HG03135 (cell line): ENCODE data around the gene KCNQ1.

Experiments
- ATAC-seq: cut with Tn5 transposase; IDR thresholded peaks from one replicate; pipeline ENCODE4 v1.9.1; 2021; ENCODE audit warnings: mild to moderate bottlenecking, moderate library complexity; ENCODE audit not compliant: unreplicated experiment

KCNQ1 gene

DNA sequence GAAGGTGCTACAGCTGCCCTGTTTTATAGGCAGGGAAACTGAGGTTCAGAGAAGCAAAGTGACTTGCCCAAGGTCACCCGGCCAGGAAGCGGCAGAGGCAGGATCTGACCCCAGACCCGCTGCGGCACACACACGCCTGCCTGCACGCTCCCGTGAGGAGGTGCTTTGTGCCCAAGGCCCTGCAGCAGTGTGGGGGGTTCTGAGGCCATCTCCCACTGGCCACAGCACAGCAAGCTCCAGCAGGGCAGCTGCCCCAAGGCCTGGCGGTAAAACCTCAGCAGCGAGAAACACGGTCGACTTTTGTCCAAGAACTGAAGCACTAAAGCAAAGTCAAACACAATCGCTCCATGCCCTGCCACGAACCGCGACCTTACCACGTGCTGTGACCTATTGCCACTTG is 398.1 kb downstream of the KCNQ1 start:
- no peak for ATAC-seq

DNA sequence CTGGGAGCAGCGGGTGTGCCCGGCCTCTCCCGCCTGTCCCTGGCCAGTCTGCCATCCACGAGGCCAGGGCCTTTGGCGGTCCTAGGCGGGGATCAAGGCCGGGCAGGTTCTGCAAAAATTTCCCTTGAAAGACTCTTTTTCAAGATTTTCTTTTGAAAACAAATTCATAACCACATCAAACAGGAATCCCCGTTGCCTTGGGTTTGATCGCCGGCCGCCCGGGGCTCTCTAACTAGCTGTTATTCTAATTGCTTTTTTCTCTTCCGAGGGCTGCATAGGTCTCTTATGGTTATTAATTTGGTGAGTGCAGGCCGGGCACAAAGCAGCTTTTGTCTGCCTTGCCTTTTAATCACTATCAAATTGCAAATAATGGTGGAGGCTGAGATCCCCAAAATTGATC is 398.7 kb downstream of the KCNQ1 start:
- ATAC-seq = no peak

DNA sequence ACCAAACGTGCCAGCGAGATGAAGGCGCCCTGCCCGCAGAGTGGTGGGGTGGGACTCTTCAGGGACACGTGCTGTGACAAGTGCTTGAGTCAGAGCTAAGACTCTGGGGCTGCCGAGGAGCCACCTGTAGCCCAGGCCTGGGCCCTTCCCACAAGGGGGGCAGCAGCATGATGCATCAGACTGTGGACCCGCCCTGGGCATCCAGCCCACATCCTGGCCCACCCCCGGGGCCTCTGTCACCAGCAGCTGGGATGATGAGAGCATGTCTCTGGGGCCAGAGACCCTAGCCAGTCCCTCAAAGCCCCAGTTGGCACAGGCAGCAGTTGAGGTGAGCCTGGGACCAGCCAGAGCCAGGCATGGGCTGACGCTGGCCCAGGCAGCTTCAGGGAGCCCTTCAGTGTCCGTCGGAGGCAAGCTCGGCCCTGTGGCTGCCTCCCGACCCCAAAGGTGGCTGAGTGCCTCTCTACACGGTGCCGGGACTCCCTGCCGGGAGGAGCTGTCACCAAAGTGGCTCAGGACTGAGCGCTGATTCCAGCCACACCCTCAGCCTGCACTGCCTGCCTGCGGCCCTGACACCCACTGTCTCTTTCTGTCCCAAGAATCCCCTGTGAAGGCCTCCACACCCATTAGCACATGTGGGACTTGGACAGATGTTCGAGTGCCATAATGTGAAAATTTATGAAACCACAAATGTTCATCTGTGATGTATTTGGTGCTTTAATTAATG is 399.5 kb downstream of the KCNQ1 start:
- no peak for ATAC-seq

DNA sequence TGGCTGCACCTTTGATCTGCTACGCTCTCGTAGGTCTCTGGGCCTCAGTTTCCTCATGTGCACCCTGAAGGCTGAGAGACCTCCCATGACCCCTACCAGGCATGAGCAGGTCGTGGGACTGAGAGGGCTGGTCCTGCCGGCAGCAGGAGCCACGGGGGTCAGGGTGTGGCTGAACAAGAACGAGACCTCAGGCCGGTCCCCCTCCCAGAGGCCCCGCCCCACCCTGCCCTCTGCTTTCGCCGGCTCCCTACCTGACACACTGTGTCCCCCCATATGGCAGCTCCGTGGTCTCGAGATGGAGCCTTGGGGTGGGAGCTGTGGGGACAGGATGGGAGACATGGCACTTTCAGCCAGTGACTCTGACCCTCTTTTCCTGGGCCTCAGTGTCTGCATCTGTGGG is 400.2 kb downstream of the KCNQ1 start:
- no peak for ATAC-seq

DNA sequence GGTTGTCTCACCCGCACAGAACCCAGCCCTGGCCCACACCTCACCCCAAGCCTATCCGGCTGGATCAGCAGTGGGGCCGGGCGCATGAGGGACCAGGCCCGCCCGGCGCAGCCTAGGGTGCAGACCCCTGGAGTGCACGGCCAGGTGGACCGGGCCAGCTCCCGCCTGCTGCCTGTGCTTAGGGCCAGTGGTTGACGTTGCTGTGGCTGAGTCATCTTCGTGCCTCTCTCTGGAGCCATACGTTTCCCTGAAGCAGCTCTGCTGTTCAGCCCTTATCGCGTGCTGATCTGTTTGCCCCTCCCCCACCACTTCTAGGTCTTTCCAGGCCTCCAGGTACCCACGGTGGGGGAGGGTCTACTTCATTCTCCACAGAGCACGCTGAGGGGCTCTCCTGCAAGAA is 401.2 kb downstream of the KCNQ1 start:
- ATAC-seq = no peak

DNA sequence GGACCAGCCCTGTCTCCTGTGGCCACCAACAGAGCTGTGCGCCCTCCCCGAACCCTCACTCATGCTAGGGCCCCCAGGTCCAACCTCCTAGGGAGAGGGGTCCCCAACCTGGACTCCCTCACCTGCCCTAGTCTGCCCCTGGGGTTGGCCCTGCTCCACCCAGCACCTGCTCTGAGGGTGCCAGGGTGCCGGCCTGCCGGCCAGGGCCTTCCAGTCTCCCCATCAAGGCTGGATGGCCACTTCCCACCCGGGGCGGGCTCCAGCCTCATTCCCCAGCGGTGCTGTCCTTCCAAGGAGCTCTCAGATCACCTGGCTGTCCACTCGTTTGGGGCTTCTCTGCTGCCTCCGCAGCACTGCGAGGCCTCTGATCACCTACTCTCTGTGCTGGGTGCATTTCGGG is 401.7 kb downstream of the KCNQ1 start:
- ATAC-seq = no peak

DNA sequence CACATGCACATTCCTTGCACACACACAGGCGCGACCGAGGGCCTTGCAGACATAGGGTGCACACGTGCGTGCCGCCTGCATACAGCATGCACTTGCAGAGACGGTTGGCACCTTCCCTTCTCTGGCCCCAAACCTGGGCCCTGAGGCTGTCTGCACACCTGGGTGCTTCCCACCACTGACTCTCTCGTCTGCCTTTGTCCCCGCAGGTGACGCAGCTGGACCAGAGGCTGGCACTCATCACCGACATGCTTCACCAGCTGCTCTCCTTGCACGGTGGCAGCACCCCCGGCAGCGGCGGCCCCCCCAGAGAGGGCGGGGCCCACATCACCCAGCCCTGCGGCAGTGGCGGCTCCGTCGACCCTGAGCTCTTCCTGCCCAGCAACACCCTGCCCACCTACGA is 402.8 kb downstream of the KCNQ1 start:
- ATAC-seq = no peak

DNA sequence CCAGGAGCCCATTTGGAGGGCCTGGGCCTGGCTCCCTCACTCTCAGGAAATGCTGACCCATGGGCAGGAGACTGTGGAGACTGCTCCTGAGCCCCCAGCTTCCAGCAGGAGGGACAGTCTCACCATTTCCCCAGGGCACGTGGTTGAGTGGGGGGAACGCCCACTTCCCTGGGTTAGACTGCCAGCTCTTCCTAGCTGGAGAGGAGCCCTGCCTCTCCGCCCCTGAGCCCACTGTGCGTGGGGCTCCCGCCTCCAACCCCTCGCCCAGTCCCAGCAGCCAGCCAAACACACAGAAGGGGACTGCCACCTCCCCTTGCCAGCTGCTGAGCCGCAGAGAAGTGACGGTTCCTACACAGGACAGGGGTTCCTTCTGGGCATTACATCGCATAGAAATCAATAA is 403.7 kb downstream of the KCNQ1 start:
- ATAC-seq = no peak

DNA sequence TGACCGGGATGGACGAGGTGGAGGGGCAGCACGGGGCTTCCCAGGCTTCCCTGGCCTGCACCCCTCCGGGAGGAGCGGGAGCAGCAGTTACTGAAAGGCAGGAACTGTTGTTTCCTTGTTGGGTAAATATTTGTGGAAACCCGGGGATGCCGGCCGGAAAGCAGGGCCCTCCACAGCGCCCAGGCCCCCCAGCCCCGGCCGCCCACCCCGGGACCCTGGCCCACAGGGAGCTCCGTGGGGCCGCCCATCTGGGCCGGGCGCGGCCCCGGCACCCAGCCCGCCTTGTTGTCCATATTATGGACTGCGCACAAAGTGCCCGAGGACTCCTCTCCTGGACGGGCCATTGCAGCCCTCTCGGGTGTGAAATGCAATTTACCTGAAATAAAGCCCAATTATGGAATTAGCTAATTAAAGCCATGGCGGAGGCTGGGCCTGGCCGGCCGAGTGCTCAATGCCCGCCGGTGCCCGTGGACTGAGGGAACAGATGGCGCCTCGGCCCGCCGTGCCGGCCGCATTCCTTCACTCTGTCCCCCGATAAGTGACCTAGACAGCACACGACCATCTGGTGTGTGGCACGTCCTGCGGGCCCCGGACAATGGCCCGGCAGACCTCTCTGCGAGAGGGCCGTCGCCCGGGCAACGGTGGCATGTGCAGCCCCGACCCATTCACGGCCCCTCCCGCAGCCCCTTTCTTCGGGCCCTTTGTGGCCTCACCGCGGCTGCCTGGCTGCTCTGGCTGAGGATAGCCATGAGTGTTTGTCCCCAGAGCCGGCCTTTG is 405.4 kb downstream of the KCNQ1 start:
- ATAC-seq = no peak

DNA sequence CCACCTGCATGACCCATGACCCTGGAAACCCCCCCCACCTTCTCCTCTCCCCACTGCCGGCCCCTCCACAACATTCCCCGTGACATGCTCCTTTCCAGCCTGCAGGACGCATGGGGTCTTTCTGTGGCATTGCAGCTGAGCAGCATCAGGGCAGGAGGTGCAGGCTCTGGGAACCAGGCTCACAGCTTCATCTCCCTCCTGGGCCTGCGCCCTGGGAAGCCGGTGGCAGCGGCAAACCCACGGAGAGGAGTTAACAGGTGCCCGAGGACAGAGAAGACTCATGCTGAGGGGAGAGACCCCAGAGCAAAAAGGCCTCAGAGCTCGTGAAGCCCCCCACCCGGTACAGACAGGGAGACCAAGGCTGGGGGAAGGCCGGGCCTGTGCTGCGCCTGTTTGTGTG is 408.6 kb downstream of the KCNQ1 start:
- no peak for ATAC-seq

DNA sequence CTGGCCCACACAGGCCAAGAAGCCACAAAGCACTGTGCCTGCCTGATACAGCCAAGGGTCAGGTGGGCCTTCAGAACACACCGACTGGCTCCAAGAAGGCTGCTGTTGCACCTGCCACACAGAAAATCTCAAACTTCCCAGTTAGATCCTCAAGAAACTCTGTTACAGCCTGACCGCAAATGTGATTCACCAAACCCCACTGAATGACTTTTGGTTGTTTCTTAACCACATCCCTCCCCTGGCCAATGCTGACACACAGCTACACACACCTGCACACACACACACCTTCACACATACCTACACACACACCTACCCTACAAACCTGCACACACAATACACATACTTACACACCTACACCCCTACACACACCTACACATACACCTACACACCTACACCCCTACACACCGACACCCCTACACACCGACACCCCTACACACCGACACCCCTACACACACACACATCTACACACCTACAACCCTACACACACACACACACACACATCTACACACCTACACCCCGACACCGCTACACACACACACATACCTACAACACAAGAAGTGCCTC is 409.3 kb downstream of the KCNQ1 start:
- no peak for ATAC-seq

DNA sequence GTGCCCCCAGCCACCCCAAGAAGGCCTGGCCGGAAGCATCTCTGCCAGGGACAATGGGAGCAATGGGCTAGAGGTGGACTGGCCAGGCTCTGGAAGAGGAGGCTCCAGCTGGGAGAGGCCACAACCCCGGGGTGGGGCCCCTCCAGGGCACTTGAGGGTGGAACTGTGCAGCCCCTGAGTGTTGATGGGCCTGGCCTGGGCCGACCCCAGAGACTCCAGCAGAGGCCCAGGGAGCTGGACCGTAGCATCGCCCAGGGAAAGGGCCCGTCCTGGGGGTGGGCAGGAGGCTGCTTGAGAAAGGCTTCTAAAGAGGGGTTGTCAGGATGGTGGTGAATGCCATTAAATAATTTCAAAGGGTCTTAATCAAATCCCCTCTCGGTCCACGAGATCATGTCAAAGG is 410.4 kb downstream of the KCNQ1 start:
- no peak for ATAC-seq

DNA sequence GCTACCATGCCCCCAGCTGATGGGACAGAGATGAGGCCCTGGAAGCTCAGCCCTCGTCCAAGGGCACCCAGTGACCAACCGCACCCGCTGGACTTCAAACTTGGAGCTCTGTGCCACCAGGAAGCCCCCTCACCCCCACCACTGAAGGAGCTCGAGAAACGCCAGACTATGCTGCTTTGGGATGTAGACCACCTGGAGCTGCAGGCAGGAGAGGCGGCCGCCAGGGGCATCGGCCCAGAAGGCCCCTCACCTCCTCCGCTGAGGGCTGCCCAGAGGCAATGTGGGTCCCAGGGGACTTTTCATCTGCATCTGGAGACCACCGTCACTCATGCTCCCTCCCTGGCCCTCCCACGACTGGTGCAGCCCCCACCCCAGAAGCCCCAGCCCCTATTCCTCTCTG is 412.5 kb downstream of the KCNQ1 start:
- no peak for ATAC-seq

DNA sequence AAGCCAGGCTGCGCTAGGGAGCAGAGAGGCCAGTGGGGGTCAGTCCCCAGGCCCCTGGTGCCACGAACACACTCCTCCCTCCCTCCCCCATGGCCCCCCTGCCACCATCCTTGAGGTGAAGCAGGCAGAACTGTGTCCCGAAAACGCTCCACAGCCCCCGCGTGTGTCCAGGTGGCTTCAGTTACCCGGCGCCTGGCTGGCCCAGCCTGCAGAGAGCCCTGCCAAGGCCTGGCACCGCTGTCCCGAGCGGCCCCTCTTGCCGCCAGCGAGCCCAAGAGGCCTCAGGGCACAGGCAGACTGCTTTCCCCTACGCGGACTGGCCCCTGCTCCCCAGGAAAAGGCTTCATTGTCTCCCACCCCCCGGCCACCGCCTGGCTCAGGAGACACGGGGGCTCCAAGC is 413.1 kb downstream of the KCNQ1 start:
- no peak for ATAC-seq

DNA sequence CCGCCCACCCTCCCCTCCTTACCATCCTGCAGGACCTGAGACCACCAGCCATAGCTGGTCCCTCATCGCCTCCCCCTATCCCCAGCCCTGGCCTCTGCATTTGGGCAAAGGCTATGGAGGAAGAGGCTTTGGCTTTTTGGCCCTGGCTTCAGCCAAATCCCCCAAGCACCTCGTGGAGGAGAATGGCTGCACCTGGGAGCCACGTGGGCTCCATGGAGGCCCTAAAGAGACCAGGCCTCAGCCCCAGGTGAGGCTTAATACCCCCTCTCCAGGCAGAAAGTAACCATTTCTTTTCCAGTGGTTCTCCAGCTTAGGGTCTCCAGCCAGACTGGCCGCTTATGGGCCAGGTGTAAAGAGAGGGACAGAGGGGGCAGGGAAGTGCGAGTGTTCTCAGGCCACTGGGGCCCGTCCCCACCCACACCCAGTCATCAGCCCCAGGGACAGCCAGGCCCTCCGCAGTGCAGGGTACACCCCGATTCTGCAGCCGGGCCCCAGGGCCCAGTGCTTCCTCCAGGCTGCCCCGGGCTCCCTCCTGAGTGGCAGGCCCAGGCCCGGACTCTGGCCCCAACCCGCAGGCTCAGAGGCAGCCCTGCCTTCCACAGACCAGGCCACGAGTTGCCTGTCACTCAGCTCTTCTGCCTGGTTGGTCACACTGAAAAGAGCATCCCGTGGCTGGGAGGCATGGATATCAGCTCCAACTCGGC is 414.3 kb downstream of the KCNQ1 start:
- ATAC-seq = no peak

DNA sequence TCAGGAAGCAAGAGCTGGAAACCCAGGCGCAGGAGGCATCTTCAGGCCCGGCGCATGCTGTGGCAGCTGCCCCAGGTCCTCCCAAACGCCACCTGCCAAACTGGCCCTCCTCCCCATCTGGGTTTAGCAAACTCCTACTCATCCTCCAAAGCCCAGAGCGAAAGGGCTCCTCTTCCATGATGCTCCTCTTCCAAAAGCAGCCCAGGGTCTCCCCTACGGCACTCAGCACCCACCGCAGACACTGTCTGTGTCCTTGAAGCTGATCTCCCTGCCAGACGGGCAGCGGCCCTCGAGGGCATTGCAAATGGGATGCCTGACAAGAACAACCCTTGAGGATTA is 414.9 kb downstream of the KCNQ1 start:
- ATAC-seq = no peak

DNA sequence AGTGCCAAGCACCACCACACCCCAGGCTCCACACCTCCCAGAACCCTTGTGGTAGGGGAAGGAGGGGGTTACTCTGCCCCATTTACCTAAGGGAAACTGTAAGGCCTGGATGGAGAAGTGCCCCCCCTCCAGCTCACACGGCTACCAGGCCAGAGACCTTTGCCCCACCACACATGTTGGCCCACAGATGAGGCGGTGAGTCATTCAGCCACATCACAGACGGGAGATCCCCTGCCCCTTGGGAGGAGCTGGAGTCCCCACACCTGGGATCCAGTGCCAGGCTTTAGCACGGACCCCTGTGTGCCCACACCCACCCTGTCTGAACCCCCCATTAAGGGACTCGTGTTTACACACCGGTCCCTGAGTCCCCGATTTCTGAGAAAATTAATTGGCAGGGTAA is 415.8 kb downstream of the KCNQ1 start:
- no peak for ATAC-seq

DNA sequence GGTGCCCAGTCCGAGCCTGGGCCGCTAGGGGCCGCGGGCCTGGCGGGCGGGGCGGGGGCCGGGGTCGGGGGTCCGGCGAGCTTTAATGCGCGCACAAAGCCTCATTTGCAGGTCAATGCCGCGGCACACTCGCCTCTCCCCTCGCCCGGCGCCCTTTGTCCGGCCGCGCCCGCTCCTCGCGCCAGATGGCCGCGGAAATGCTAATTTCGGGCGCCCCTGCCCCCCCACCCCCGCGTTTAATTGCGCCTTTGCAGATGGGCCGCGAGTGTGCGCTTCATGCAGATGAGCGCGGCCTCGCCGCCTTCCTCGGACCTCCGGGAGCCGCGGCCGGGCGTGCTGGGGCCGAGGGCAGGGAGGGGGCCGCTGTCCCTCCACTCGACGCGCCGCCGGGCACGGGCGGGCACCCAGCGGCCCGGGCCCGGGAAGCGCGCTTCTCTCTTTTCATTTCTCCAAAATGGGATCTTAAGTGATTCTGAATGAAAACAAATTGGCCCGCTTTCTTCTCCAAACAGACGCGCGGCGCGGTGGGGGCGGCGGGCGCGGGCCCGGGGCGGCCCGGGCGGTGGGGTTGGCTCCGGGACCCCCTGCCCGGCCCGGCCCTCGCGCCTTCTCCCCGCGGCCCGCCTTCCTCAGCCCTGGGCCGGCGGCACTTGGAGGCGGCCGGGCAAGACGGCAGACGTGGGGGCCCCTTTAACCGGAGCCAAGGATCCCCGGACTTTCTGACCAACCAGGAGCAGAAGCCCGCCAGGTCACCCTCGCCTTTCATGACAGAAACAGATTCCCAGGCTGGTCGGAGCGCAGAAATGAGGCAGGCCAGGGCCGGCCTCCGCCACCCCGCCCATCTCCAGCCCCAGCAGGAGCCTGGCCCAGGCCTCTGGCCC is 417.8 kb downstream of the KCNQ1 start:
- ATAC-seq = no peak

DNA sequence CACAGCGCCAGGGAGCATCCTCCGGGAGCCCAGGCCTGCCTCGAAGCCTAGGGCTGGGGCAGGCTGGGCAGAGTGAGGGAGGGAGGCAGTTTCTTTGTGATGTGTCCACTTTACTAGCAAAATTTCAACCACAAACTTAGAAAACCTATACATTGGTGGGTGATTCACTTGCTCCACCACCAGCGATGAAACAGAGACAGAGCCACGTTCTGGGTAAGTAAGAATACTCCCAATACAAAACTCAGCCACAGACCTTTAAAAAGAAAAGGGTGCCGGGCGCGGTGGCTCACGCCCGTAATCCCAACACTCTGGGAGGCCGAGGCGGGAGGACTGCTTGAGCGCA is 418.4 kb downstream of the KCNQ1 start:
- no peak for ATAC-seq

DNA sequence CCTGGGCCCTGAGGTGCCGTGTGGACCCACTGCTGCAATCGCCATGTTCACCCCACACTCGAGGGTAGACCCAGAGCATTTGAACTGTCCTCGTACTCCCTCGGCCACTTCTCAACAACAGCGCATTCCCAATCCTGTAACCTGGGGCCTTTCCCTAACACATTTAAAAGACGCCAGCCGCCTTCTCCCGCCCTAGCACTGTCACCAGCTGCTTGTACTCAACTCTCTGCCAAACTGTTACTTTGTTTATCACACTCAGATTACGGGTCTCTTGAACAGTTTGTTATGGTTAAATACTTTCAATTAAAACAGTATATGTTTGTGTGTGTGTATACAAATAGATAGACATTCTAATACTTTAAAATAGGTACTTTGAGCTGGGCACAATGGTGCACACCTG is 420.1 kb downstream of the KCNQ1 start:
- no peak for ATAC-seq
